Fibroblast of skin of scalp (primary cell): ENCODE data around the gene CFAP43.

Experiments used
- DNase-seq: peaks from one replicate; pipeline ENCODE4 v3.0.0-alpha.2; 2013

CFAP43 gene

GRCh38 chr10:104127411-104127810 is 104.8 kb downstream of the CFAP43 start:
- DNase-seq: no peak

- DNase-seq: peak; percentile 33
These were observed 108.8 kb downstream of the CFAP43 start for GRCh38 chr10:104123397-104123796.

- DNase-seq: no peak
These were observed 109.7 kb downstream of the CFAP43 start for GRCh38 chr10:104122225-104123107.

GRCh38 chr10:104121485-104122224 is 110.5 kb downstream of the CFAP43 start, which contains the start of gene SFR1:
Gene SFR1 (plus strand): TSS chr10:104122171. CDS start chr10:104122184, 13 bp downstream.
- peak; percentile 99 for DNase-seq

- peak; percentile 94 for DNase-seq
These were observed 111.2 kb downstream of the CFAP43 start for GRCh38 chr10:104120903-104121484.

- no peak for DNase-seq
These were observed 111.7 kb downstream of the CFAP43 start for GRCh38 chr10:104120512-104120902.

GRCh38 chr10:104119996-104120395 is 112.2 kb downstream of the CFAP43 start:
- no peak for DNase-seq

GRCh38 chr10:104117839-104118323 is 114.3 kb downstream of the CFAP43 start:
- no peak for DNase-seq

- DNase-seq: no peak
These were observed 118.7 kb downstream of the CFAP43 start for GRCh38 chr10:104113376-104113956.

- DNase-seq: peak; percentile 94
These were observed 122.1 kb downstream of the CFAP43 start for GRCh38 chr10:104109908-104110662.

GRCh38 chr10:104104926-104105325 is 127.2 kb downstream of the CFAP43 start:
- DNase-seq: no peak

- no peak for DNase-seq
These were observed 127.7 kb downstream of the CFAP43 start for GRCh38 chr10:104104418-104104817.

GRCh38 chr10:104103956-104104355 is 128.2 kb downstream of the CFAP43 start:
- DNase-seq: no peak

- no peak for DNase-seq
These were observed 130.3 kb downstream of the CFAP43 start for GRCh38 chr10:104101902-104102301.

GRCh38 chr10:104100795-104101194 is 131.4 kb downstream of the CFAP43 start:
- no peak for DNase-seq

GRCh38 chr10:104099941-104100340 is 132.2 kb downstream of the CFAP43 start:
- DNase-seq: peak; percentile 40

GRCh38 chr10:104099269-104099668 is 132.9 kb downstream of the CFAP43 start:
- DNase-seq: no peak

GRCh38 chr10:104098358-104098925 is 133.7 kb downstream of the CFAP43 start:
- peak; percentile 50 for DNase-seq

- DNase-seq: no peak
These were observed 135.5 kb downstream of the CFAP43 start for GRCh38 chr10:104096692-104097091.

GRCh38 chr10:104092749-104093148 is 139.4 kb downstream of the CFAP43 start:
- DNase-seq: no peak

- DNase-seq: peak; percentile 38
These were observed 141.6 kb downstream of the CFAP43 start for GRCh38 chr10:104090611-104091010.
